Gastrocnemius medialis (tissue), 4 donors: ENCODE data around the gene EIF3L. TPM values are rescaled to one million over a fixed set of nuclear protein-coding genes. Genes with fewer than 3 reads are reported as not detected.
A peak's percentile ranks its signal among the peaks of the same experiment; 100 is the strongest.

Experiments
- ATAC-seq, 2 donors: fragments of 150-250 bp; one replicate each; pipeline ENCODE4 v1.9.1; 2016
- DNase-seq, 2 donors: peaks; one replicate each; pipeline ENCODE4 v3.0.0-alpha.2; 2019
- H3K27ac ChIP-seq, 4 donors: fragments of 200-600 bp; sonication (generic); 1 replicate in 1 of 4; 2 replicates in 3 of 4; pipeline ENCODE4 v1.5.1; 2016 to 2018; ENCODE audit warnings: mild to moderate bottlenecking in 2 of 4, moderate library complexity in 1 of 4
- H3K27me3 ChIP-seq, 3 donors: fragments of 200-600 bp; sonication (generic) in 2 of 3; 1 replicate in 1 of 3; 2 replicates in 2 of 3; pipeline versions ENCODE4 v1.5.1 to v1.6.0; 2016 to 2019; ENCODE audit warnings: mild to moderate bottlenecking in 1 of 3, moderate library complexity in 1 of 3
- H3K36me3 ChIP-seq, 2 donors: fragments of 200-600 bp; sonication (generic) in 1 of 2; one replicate each; pipeline ENCODE4 v1.5.1; 2017 to 2018
- H3K4me1 ChIP-seq, 2 donors: fragments of 200-600 bp; sonication (generic) in 1 of 2; one replicate each; pipeline ENCODE4 v1.5.1; 2016 to 2017; ENCODE audit warnings: mild to moderate bottlenecking in 2 of 2
- H3K4me3 ChIP-seq, 4 donors: fragments of 200-600 bp; sonication (generic) in 3 of 4; 1 replicate in 1 of 4; 2 replicates in 3 of 4; pipeline ENCODE4 v1.5.1; 2016 to 2019; ENCODE audit warnings: mild to moderate bottlenecking in 2 of 4
- H3K9me3 ChIP-seq, 3 donors: fragments of 200-600 bp; sonication (generic) in 2 of 3; 1 replicate in 1 of 3; 2 replicates in 2 of 3; pipeline ENCODE4 v1.5.1; 2016 to 2019
- CTCF ChIP-seq, 5 experiments: fragments of 450-650 bp in 3 of 5; fragments of 200-600 bp in 2 of 5; sonication (generic) in 2 of 5; IDR thresholded peaks in 4 of 5; conservative IDR thresholded peaks in 1 of 5; 1 replicate in 4 of 5; 2 replicates in 1 of 5; pipeline ENCODE4 v1.5.1; 2016 to 2019; ENCODE audit warnings: antibody characterized with exemption in 5 of 5, mild to moderate bottlenecking in 3 of 5, moderate library complexity in 3 of 5
- POLR2A ChIP-seq, 2 donors: fragments of 450-650 bp; IDR thresholded peaks; one replicate each; pipeline ENCODE4 v1.6.1; 2017; ENCODE audit warnings: antibody characterized with exemption in 2 of 2, mild to moderate bottlenecking in 2 of 2, moderate library complexity in 2 of 2
- in situ Hi-C, 4 donors: fragments of 200-750 bp; cut with MboI; loops; one replicate each; pipeline versions ENCODE4 v1.15.0 to v1.8.0; 2017; ENCODE audit warnings: low sequenced_read_pairs in 4 of 4
- intact Hi-C: fragments of 100-400 bp; cut with DNase I; formaldehyde crosslinking; loops from one replicate; pipeline ENCODE4 v1.15.1; 2023; ENCODE audit warnings: low total_unique reads
- total RNA-seq, 4 donors: library from RNA; depleted of rRNA; stranded (reverse); fragments of >200 nt; gene quantifications; one replicate each; pipeline versions ENCODE4 v1.1.0 to v1.2.3, GENCODE V29; 2016

The EIF3L gene
- total RNA-seq, 4 donors from 2014 or later: 291 to 406 (median 343) TPM

- ATAC-seq (no peak), DNase-seq (no peak)
- Histone ChIP-seq H3K27me3 (no peaks in the 10 kb centered on the region), H3K4me1 (peaks cover 1% of the 10 kb centered on the region in 2 donors), H3K9me3 (no peaks in the 10 kb centered on the region), H3K36me3 (peaks cover 0 to 65% of the 10 kb centered on the region in 2 donors), H3K4me3 (no peak overlapping the region), H3K27ac (no peak overlapping the region)
- TF ChIP-seq POLR2A (IDR thresholded peaks at IDR 0.05) (no peak), CTCF (IDR thresholded peaks at IDR 0.05 in 4 of 5, conservative IDR thresholded peaks at IDR 0.05 in 1 of 5) (no peak)
- intact Hi-C loops: no loop called here
- in situ Hi-C loops: no loop called here
Measured at GRCh38 chr22:37832022-37832857, 17.0 kb upstream of the EIF3L start.

GRCh38 chr22:37842015-37842793, 7.0 kb upstream of the EIF3L start:
- intact Hi-C loops (no loop called here), in situ Hi-C loops (no loop called here)
- peaks cover 0 to 30% of the 10 kb centered on the region in 2 donors for H3K36me3 ChIP-seq
- ATAC-seq: no peak
- TF ChIP-seq POLR2A (IDR thresholded peaks at IDR 0.05) (no peak), CTCF (IDR thresholded peaks at IDR 0.05 in 4 of 5, conservative IDR thresholded peaks at IDR 0.05 in 1 of 5) (no peak)
- H3K27ac ChIP-seq: peak overlapping the region in 1 of 4 donors; percentile 91
- H3K9me3 ChIP-seq: no peaks in the 10 kb centered on the region
- no peaks in the 10 kb centered on the region for H3K27me3 ChIP-seq
- H3K4me1 ChIP-seq: peaks cover 21 to 22% of the 10 kb centered on the region in 2 donors
- DNase-seq: no peak
- no peak overlapping the region for H3K4me3 ChIP-seq

- in situ Hi-C loops: no loop called here
- ATAC-seq: peak; percentile 44 to 46
Measured at GRCh38 chr22:37843741-37844089, 5.5 kb upstream of the EIF3L start.

GRCh38 chr22:37844904-37845329, 4.3 kb upstream of the EIF3L start:
- Histone ChIP-seq H3K4me3 (peak overlapping the region; percentile 56 to 92 (median 62)), H3K4me1 (peaks cover 23 to 29% of the 10 kb centered on the region in 2 donors), H3K36me3 (peaks cover 0 to 2% of the 10 kb centered on the region in 2 donors), H3K27ac (peak overlapping the region; percentile 78 to 92 (median 90)), H3K9me3 (no peaks in the 10 kb centered on the region), H3K27me3 (no peaks in the 10 kb centered on the region)
- DNase-seq (no peak), ATAC-seq (no peak)
- intact Hi-C loops (loop anchor here (1.0 kb wide), 1 partner anchor 38 kb away; the partner anchor contains the start of gene GCAT), in situ Hi-C loops (no loop called here)
- TF ChIP-seq POLR2A (IDR thresholded peaks at IDR 0.05) (no peak), CTCF (IDR thresholded peaks at IDR 0.05 in 4 of 5, conservative IDR thresholded peaks at IDR 0.05 in 1 of 5) (no peak)

More at GRCh38 chr22:37843741-37844089, 5.5 kb upstream of the EIF3L start:
- H3K36me3 ChIP-seq: peaks cover 0 to 15% of the 10 kb centered on the region in 2 donors
- H3K27me3 ChIP-seq: no peaks in the 10 kb centered on the region
- TF ChIP-seq CTCF (IDR thresholded peaks at IDR 0.05 in 4 of 5, conservative IDR thresholded peaks at IDR 0.05 in 1 of 5) (no peak), POLR2A (IDR thresholded peaks at IDR 0.05) (no peak)
- intact Hi-C loops: loop anchor here (1.0 kb wide), 1 partner anchor 36 kb away; the partner anchor contains the start of gene GCAT
- DNase-seq: no peak
- peak overlapping the region; percentile 57 to 92 (median 72) for H3K4me3 ChIP-seq
- H3K27ac ChIP-seq: peak overlapping the region; percentile 78 to 92 (median 90)
- peaks cover 22 to 27% of the 10 kb centered on the region in 2 donors for H3K4me1 ChIP-seq
- no peaks in the 10 kb centered on the region for H3K9me3 ChIP-seq
